Measurements from ENCODE around the gene ERICH2.

DNA sequence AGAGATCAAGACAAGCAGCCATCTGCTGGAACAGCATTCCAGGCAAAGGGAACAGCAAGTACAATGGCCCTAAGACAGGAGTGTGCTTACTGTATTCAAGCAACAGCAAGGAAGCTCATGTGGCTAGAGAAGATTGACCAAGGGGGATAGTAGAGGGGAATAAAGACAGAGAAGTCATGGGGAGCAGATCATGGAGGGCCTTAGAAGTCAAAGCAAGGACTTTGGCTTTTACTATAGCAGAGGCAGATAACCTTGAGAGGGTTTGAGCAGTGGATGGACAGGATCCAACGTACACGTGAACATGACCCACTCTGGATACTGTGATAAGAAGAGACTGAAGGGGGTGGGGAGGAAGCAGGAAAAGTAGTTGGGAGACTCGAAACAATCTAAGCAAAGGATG is 28.2 kb upstream of the ERICH2 start:
- TF ChIP-seq ZNF274 (IDR thresholded peaks at IDR 0.05; ENCODE audit: low read depth, low read length) = no peak
- no peak for TF ChIP-seq SUZ12 (IDR thresholded peaks at IDR 0.05; ENCODE audit: extremely low read depth, insufficient read depth, insufficient read length)
- no peak for TF ChIP-seq YY1 (IDR thresholded peaks at IDR 0.05; ENCODE audit: insufficient read depth, insufficient read length)
